Endodermal cell (in vitro differentiated cells): Measurements from ENCODE around the gene HEXIM1. TPM values are rescaled to one million over a fixed set of nuclear protein-coding genes. Genes with fewer than 3 reads are reported as not detected.

Experiments
- DNase-seq: peaks from one replicate; pipeline ENCODE4 v3.0.0-alpha.2; 2017
- H3K27ac ChIP-seq: 2 replicates; pipeline ENCODE4 v1.5.1; 2013; ENCODE audit warnings: mild to moderate bottlenecking, low read depth, low read length, moderate library complexity
- H3K27me3 ChIP-seq: 2 replicates; pipeline ENCODE4 v1.6.1; 2013; ENCODE audit warnings: mild to moderate bottlenecking, low read length, moderate library complexity; ENCODE audit not compliant: insufficient read depth, control insufficient read depth, poor library complexity, severe bottlenecking
- H3K36me3 ChIP-seq: 2 replicates; pipeline ENCODE4 v1.7.0; 2013; ENCODE audit warnings: mild to moderate bottlenecking, low read length, moderate library complexity; ENCODE audit not compliant: control insufficient read depth, insufficient read depth
- H3K4me1 ChIP-seq: one replicate; pipeline ENCODE4 v1.7.0; 2013; ENCODE audit warnings: low read length; ENCODE audit not compliant: control insufficient read depth, insufficient read depth
- H3K4me3 ChIP-seq: 2 replicates; pipeline ENCODE4 v1.5.1; 2013; ENCODE audit warnings: mild to moderate bottlenecking, low read length, moderate library complexity
- H3K9ac ChIP-seq: 2 replicates; pipeline ENCODE4 v1.6.1; 2013; ENCODE audit warnings: mild to moderate bottlenecking, low read length, moderate library complexity; ENCODE audit not compliant: poor library complexity, severe bottlenecking; ENCODE audit errors: extremely low read depth
- H3K9me3 ChIP-seq: 2 replicates; pipeline ENCODE4 v1.6.1; 2013; ENCODE audit warnings: mild to moderate bottlenecking, low read length, moderate library complexity; ENCODE audit not compliant: control insufficient read depth
- H3K27ac Mint-ChIP-seq: 2 replicates; pipeline ENCODE4 v1.8.0; 2020; ENCODE audit warnings: mixed read lengths
- H3K27me3 Mint-ChIP-seq: 2 replicates; pipeline ENCODE4 v1.8.0; 2021; ENCODE audit warnings: mild to moderate bottlenecking, mixed read lengths; ENCODE audit not compliant: insufficient read depth
- H3K36me3 Mint-ChIP-seq: 2 replicates; pipeline ENCODE4 v1.8.0; 2020; ENCODE audit warnings: low read depth, mixed read lengths
- H3K4me1 Mint-ChIP-seq: 2 replicates; pipeline ENCODE4 v1.8.0; 2020; ENCODE audit warnings: mixed read lengths
- H3K4me3 Mint-ChIP-seq: 2 replicates; pipeline ENCODE4 v1.8.0; 2020; ENCODE audit warnings: mild to moderate bottlenecking, moderate library complexity, mixed read lengths
- H3K9me3 Mint-ChIP-seq: 2 replicates; pipeline ENCODE4 v1.8.0; 2020; ENCODE audit warnings: mild to moderate bottlenecking, mixed read lengths
- WGBS, 2 experiments: methylation state at CpG; one replicate each; pipeline versions ENCODE4 v1.1.5 to v1.1.7; 2013; ENCODE audit warnings: missing lambda C conversion rate in 2 of 2, mixed read lengths in 1 of 2; ENCODE audit not compliant: insufficient coverage in 1 of 2, insufficient read length in 1 of 2; 5-methylcytosine and 5-hydroxymethylcytosine counted together
- total RNA-seq, 2 donors: library from RNA; stranded (reverse); fragmentation: NEBNext Ultra II Directional in 1 of 2; extraction: Animal tissue kit (Norgen Biotek cat#: 25700) in 1 of 2; gene quantifications; 2 replicates in 1 of 2; 3 replicates in 1 of 2; pipeline ENCODE4 v1.2.1, GENCODE V29; 2021
- TF ChIP-seq, protein P1 (sequence below): fragments of 200-600 bp; sonication (generic); conservative IDR thresholded peaks from 2 replicates; pipeline ENCODE4 v1.5.0; 2021; ENCODE audit warnings: antibody characterized with exemption, mild to moderate bottlenecking

Gene HEXIM1
- total RNA-seq, 2 donors from 2014 or later: 37.0 to 39.2 TPM

DNA sequence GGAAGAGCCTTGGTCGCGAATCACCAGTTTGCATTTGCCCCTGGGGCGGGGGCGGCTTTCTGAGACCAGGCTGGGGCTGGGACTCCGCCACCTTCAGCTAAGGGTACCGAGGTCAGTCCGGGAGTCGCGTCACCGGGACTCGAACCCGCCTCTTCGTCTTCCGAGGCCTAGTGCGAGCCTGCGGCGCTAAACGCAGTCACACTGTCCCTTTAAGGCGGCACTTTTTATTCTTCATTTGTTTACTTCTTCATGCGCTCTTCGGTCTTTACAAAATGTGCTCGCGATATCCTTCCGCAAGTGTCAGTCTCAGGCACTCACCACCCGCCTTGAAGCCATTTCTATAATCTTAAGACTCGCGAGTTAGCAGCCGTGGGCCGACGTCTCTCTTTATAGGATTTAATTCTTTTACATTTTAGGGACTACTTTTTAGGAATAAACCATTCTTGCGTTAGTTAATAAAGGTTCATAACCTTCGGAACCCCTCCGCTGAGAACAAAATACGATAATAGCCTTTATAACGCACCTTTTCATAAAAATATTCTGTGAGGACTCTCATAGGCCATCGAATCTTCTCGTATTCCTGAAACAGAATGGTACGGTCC is 593 bp upstream of the HEXIM1 start:
- Mint-ChIP-seq H3K36me3 (no peaks in the 10 kb centered on the region), H3K4me3 (peak overlapping the region; percentile 96), H3K4me1 (peaks cover 39% of the 10 kb centered on the region), H3K9me3 (no peaks in the 10 kb centered on the region), H3K27ac (peak overlapping the region; percentile 100), H3K27me3 (no peaks in the 10 kb centered on the region)
- peaks cover 19% of the 10 kb centered on the region for H3K4me1 ChIP-seq
- TF ChIP-seq, protein P1, sequence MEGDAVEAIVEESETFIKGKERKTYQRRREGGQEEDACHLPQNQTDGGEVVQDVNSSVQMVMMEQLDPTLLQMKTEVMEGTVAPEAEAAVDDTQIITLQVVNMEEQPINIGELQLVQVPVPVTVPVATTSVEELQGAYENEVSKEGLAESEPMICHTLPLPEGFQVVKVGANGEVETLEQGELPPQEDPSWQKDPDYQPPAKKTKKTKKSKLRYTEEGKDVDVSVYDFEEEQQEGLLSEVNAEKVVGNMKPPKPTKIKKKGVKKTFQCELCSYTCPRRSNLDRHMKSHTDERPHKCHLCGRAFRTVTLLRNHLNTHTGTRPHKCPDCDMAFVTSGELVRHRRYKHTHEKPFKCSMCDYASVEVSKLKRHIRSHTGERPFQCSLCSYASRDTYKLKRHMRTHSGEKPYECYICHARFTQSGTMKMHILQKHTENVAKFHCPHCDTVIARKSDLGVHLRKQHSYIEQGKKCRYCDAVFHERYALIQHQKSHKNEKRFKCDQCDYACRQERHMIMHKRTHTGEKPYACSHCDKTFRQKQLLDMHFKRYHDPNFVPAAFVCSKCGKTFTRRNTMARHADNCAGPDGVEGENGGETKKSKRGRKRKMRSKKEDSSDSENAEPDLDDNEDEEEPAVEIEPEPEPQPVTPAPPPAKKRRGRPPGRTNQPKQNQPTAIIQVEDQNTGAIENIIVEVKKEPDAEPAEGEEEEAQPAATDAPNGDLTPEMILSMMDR: no peak
- peak overlapping the region; percentile 98 for H3K9ac ChIP-seq
- WGBS, 2 experiments: 0% methylated on average over 27 to 38 of the region's 38 CpGs
- peak; percentile 96 for DNase-seq
- H3K27ac ChIP-seq: peak overlapping the region; percentile 98
- no peaks in the 10 kb centered on the region for H3K27me3 ChIP-seq
- H3K36me3 ChIP-seq: no peaks in the 10 kb centered on the region
- peak overlapping the region; percentile 98 for H3K4me3 ChIP-seq
- H3K9me3 ChIP-seq: no peaks in the 10 kb centered on the region

DNA sequence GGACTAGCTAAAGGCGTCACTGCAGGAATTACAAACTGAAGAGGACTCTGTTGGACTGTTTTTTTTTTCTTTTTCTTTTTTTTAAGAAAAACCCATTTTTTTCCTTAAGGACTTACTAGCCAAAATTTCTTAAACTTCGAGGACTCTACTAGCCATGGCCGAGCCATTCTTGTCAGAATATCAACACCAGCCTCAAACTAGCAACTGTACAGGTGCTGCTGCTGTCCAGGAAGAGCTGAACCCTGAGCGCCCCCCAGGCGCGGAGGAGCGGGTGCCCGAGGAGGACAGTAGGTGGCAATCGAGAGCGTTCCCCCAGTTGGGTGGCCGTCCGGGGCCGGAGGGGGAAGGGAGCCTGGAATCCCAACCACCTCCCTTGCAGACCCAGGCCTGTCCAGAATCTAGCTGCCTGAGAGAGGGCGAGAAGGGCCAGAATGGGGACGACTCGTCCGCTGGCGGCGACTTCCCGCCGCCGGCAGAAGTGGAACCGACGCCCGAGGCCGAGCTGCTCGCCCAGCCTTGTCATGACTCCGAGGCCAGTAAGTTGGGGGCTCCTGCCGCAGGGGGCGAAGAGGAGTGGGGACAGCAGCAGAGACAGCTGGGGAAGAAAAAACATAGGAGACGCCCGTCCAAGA is 878 bp downstream of the HEXIM1 start:
- Histone ChIP-seq H3K9ac (peak overlapping the region; percentile 89), H3K4me3 (peak overlapping the region; percentile 99), H3K27me3 (no peaks in the 10 kb centered on the region), H3K4me1 (peaks cover 10% of the 10 kb centered on the region), H3K27ac (peak overlapping the region; percentile 98), H3K36me3 (no peaks in the 10 kb centered on the region), H3K9me3 (no peaks in the 10 kb centered on the region)
- Mint-ChIP-seq H3K27ac (peak overlapping the region; percentile 98), H3K4me1 (peaks cover 29% of the 10 kb centered on the region), H3K36me3 (no peaks in the 10 kb centered on the region), H3K9me3 (no peaks in the 10 kb centered on the region), H3K27me3 (no peaks in the 10 kb centered on the region), H3K4me3 (peak overlapping the region; percentile 96)
- DNase-seq: peak; percentile 97
- 0 to 2% methylated on average over 12 to 32 of the region's 32 CpGs for WGBS, 2 experiments
- TF ChIP-seq, protein P1: peak; percentile 82

DNA sequence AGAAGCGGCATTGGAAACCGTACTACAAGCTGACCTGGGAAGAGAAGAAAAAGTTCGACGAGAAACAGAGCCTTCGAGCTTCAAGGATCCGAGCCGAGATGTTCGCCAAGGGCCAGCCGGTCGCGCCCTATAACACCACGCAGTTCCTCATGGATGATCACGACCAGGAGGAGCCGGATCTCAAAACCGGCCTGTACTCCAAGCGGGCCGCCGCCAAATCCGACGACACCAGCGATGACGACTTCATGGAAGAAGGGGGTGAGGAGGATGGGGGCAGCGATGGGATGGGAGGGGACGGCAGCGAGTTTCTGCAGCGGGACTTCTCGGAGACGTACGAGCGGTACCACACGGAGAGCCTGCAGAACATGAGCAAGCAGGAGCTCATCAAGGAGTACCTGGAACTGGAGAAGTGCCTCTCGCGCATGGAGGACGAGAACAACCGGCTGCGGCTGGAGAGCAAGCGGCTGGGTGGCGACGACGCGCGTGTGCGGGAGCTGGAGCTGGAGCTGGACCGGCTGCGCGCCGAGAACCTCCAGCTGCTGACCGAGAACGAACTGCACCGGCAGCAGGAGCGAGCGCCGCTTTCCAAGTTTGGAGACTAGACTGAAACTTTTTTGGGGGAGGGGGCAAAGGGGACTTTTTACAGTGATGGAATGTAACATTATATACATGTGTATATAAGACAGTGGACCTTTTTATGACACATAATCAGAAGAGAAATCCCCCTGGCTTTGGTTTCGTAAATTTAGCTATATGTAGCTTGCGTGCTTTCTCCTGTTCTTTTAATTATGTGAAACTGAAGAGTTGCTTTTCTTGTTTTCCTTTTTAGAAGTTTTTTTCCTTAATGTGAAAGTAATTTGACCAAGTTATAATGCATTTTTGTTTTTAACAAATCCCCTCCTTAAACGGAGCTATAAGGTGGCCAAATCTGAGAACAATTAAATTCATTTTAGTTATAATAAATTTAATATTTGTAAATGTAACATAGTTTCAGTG is 1.7 kb downstream of the HEXIM1 start:
- H3K9me3 Mint-ChIP-seq: no peaks in the 10 kb centered on the region
- Histone ChIP-seq H3K27me3 (no peaks in the 10 kb centered on the region), H3K9ac (peak overlapping the region; percentile 89), H3K36me3 (no peaks in the 10 kb centered on the region), H3K9me3 (no peaks in the 10 kb centered on the region), H3K4me1 (peaks cover 10% of the 10 kb centered on the region), H3K27ac (peak overlapping the region; percentile 98), H3K4me3 (peak overlapping the region; percentile 99)
- H3K4me1 Mint-ChIP-seq: peaks cover 28% of the 10 kb centered on the region
- H3K4me3 Mint-ChIP-seq: peak overlapping the region; percentile 96
- 1 to 3% methylated on average over 25 to 55 of the region's 56 CpGs for WGBS, 2 experiments
- TF ChIP-seq, protein P1: no peak
- DNase-seq: peak; percentile 81
- H3K27me3 Mint-ChIP-seq: no peaks in the 10 kb centered on the region
- H3K27ac Mint-ChIP-seq: peak overlapping the region; percentile 98
- no peaks in the 10 kb centered on the region for H3K36me3 Mint-ChIP-seq
